ENCODE data around the gene ARSK.

The ARSK gene, protein sequence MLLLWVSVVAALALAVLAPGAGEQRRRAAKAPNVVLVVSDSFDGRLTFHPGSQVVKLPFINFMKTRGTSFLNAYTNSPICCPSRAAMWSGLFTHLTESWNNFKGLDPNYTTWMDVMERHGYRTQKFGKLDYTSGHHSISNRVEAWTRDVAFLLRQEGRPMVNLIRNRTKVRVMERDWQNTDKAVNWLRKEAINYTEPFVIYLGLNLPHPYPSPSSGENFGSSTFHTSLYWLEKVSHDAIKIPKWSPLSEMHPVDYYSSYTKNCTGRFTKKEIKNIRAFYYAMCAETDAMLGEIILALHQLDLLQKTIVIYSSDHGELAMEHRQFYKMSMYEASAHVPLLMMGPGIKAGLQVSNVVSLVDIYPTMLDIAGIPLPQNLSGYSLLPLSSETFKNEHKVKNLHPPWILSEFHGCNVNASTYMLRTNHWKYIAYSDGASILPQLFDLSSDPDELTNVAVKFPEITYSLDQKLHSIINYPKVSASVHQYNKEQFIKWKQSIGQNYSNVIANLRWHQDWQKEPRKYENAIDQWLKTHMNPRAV

DNA sequence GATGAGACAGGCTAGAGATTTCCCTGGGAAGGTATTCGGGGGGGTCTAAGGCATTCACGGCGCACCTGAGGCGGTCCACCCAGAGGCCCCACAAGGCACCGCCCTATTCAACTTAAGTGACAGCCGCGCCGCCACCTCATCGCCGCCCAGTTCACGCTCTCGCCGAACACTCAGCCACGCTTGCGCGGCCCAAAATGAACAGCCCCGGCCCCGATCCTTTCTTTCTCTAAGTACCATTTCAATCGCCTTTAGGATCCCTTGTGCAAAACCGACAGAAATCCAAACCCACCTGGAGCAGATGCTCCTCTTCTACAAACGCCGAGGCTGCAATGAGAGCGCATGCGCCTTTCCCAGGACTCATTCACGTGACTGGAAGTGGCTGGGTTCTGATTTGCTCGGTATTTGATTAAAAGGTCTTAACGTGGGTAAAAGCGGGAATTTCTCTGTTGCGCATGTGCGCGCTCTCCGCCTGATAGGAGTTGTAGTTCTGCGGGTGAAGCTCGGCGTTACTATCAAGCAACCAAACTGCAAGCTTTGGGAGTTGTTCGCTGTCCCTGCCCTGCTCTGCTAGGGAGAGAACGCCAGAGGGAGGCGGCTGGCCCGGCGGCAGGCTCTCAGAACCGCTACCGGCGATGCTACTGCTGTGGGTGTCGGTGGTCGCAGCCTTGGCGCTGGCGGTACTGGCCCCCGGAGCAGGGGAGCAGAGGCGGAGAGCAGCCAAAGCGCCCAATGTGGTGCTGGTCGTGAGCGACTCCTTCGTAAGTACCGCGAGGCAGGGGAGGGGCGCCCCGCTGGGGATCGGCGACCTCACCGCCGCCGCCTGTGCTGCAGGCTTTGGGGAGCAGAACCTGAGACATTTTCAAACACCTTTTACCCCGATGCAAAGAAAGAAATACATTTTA, at the start of gene ARSK, which contains the start of gene SKIC3:
Gene ARSK (plus strand): TSS at position 455 of the 902 bp plus-strand sequence. CDS start 178 bp downstream, at position 633.
Gene SKIC3 (minus strand): TSS at position 331 of the 902 bp plus-strand sequence. CDS start 7,827 bp downstream, outside the sequence.
- FAIRE-seq: peak; percentile 38

DNA sequence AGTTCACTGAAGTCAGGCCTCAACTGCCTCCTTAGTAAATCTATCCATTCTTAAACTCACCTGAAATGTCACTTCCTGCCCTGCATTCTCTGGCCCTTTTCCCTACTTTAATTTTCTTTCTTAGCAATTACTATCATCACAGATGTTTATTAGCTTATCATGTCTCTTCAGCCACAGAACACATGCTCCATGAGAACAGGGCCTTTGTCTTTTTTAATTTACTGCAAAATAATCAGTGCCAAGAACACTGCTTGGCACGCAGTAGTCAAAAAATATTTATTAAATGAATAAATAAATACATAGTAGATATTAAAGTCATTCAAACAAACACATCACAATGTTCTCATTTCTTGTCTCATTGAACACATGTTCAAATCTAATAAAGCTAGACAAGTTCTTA, 46.4 kb upstream of the ARSK start:
- no peak for FAIRE-seq

More for the DNA sequence above, at the start of gene ARSK, which contains the start of gene SKIC3:
- peak; percentile 89 for DNase-seq (ENCODE audit: low spot score)

DNA sequence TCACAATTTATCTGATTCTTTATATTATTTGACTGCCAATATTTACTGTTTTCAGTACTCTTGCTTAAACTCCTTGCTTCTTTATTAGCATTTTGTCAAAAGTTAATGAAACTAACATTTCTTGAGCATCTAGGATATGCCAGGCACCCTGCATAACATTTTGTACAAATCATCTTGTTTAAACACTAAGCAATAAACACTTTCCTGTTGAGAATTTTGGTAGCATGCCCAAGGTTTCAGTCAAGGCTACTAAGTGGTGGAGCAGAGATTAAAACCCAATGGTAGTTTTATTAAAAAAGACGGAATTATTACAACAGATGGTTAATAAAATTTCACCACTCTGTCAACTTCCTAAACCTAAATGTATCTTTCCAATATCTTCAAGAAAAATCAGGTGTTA, 43.3 kb upstream of the ARSK start:
- DNase-seq (ENCODE audit: low spot score) (no peak), FAIRE-seq (no peak)

More for the DNA sequence above, 46.4 kb upstream of the ARSK start:
- no peak for DNase-seq (ENCODE audit: low spot score)

DNA sequence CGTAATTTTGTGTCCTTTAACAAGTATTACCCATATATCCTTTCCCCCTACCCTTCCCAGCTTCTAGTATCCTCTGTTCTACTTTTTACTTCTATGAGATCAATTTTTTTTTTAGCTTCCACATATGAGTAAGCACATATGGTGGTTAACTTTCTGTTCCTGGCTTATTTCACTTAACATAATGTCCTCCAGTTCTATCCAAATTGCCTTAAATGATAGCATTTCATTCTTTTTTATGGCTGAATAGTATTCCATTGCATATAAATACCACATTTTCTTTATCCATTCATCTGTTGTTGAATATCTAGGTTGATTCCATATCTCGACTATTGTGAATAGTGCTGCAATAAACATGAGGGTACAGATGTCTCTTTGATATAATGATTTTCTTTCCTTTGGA, 36.5 kb upstream of the ARSK start:
- no peak for FAIRE-seq
- DNase-seq (ENCODE audit: low spot score): no peak

DNA sequence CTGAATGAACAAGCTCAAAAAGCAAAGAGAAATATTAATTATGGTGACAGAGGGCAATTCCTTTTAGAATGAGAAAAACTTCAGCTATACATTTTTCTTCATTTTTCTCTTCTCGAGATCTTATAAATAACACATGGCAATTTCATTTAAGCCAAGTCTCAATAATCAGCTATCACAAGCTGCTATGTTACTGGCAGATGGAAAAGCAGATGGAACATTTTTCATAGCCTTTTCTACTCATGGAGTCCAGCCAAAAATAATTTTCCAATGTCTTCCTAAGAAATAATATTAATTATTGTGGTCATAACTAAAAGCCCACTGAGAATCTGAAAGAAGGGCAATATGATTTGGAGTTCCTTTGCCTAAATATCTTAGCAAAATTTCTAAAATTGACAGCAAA, 35.8 kb upstream of the ARSK start:
- no peak for FAIRE-seq

DNA sequence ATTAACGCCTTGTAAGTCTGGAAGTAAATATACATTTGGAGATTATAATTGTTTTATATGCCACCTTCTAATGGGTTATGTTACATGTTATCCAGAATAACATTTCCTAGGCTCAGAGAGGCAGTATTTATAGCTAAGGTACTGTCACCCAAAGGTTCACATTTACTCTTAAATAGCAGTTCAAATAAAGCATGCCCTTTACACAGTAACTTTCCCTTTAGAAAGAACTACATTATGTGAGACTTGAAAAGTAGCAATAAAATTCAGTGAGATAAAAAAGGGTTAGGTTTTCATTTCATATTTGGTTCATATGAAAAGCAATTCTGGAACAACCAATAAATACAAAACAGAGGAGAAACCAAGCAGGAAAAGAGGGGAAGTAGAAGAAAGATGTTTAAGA, 35.2 kb upstream of the ARSK start:
- DNase-seq (ENCODE audit: low spot score) (no peak), FAIRE-seq (no peak)

More for the DNA sequence above, 35.8 kb upstream of the ARSK start:
- DNase-seq (ENCODE audit: low spot score): no peak

DNA sequence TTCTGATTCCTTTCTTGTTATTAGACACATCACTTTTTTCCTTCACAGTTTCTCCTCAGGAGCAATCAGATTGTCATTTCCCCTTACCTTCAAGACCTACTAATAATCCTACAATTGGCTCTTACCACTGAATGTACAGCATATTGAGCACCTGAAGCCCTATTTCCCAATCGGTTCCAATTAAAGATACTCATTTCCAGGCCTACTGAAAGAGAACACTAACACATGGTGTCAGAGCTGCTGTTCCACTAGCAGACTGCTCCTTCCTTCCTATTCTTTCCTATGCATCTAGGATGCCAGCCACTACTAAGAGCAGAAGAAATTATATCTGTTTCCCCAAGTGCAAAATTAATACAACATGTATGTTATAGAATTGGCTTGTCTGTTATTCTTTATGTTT, 34.7 kb upstream of the ARSK start:
- no peak for DNase-seq (ENCODE audit: low spot score)
- FAIRE-seq: no peak

DNA sequence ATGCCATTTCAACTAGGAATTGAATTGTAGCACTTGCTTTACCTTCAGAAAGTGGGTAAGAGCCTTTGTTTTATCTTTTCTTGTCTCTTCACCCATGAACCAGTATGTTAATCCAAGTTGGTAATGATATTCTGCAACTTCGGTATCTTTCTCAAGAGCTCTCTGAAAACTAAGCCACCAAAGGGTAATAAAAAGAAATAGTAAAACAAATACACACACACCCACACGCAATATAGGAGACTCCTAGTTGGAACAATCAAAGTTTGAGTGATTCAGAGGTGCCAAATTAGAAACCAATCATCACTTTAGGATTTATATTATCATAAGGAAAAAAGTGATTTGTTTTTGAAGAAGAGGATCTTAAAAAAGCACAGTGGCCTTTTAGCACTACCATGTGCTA, 30.5 kb upstream of the ARSK start:
- FAIRE-seq (no peak), DNase-seq (ENCODE audit: low spot score) (no peak)

DNA sequence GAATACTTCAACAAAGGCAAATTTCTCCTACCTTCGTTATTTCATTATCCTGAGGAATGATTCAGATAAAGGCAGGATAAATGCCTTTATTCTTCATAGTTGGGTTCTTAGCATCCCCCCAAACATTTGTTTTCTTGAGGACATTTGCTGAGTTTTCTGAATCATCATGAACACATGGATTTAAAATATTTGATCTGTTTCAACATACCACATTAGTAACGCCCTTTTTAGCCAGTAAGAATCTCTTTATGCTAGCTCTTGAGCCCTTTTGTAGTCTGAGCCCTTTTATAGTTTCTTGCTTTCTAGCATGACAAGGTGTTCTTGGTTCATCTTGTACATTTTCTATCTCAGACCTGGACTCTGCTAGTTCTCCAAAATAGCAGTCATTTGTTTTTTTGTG, 28.0 kb upstream of the ARSK start:
- FAIRE-seq (no peak), DNase-seq (ENCODE audit: low spot score) (no peak)

DNA sequence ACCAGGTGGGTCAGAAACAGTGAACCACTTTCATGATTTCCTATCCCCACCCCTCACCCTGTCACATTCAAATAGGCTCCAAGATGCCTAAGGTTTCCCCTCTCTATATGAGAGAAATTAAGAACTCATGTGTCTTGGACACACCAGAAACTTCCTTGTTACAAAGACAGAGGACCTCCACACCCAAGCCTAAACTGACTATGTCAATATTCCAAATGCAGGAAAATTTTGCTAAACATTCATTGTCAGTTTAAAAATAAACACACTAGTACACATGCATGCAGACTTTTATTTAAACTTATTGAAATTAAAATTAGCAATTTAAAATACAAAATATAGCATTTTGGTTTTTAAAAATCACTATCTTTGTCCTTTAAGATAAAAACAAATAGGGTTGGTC, 26.3 kb upstream of the ARSK start:
- no peak for DNase-seq (ENCODE audit: low spot score)
- no peak for FAIRE-seq

DNA sequence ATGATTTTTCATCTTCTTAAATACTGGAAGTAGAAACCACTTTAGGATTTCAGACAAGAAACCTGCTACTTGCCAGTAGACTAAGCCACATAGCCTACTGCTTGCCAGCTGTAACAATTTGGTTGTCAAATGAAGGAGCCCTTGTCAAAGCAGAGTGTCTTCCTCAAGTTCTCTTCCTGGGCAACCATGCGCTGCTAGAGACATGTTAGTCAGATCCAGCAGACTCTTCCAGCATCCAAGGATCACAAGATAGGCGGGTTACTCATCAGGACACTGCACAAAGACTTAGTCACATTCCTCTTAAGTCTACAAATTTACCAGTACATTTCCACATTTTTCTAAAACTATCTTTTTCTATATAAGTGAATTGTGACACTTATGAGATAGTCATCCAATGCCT, 24.5 kb upstream of the ARSK start:
- DNase-seq (ENCODE audit: low spot score) (peak; percentile 43), FAIRE-seq (peak; percentile 53)

DNA sequence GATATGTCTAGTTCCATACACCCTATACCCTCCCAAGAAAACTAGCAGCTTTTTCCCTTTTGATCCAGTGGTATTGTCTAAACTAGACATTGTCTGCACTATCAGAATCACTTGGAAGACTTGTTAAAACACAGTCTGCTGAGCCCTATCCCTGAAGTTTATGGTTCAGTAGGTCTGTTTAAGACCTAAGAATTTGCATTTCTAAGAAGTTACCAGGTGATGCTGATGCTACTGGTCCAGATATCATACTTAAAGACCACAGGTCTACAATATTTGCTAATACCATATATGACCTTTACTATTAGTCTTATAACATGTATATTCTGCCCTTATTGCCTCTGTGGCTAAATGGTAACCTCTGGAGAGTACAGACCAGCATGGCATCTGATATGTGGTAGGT, 23.4 kb upstream of the ARSK start:
- FAIRE-seq (no peak), DNase-seq (ENCODE audit: low spot score) (no peak)

DNA sequence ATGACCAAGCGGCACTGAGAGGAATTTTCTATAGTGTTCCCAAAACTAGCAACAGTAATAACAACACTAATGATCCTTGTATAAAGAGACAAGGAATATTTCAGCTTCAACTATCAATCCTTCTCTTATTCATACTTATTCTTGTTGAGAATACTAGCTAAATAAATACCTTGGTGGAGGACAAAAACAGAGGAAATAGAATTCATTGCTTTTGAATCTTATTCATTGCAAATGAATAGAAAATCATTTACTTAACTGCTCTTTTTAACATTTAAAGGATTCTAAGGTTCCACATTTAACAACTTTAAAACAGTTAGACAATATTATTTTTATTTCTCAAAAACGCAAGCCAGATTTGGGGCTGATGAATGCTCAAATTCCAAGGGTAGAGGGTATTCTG, 22.5 kb upstream of the ARSK start:
- FAIRE-seq (no peak), DNase-seq (ENCODE audit: low spot score) (no peak)

DNA sequence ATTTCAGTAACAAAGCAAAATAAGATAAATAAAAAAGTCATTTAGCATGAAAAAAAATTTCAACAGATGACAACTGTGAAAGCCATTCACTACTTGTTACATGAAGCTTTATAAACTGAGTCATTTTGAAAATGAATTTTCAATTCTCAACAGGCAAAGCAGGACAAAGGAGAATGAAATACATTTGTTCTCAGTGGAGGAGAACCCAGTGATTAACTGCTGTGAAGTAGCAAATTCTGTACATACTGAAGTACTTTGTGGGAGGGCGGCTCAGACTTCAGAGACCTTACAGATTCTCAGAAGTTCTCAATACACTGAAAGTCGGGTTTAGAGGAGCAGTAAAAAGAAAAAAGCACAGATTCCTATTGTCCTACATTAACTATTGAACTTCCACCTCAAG, 21.8 kb upstream of the ARSK start:
- DNase-seq (ENCODE audit: low spot score): no peak
- no peak for FAIRE-seq

DNA sequence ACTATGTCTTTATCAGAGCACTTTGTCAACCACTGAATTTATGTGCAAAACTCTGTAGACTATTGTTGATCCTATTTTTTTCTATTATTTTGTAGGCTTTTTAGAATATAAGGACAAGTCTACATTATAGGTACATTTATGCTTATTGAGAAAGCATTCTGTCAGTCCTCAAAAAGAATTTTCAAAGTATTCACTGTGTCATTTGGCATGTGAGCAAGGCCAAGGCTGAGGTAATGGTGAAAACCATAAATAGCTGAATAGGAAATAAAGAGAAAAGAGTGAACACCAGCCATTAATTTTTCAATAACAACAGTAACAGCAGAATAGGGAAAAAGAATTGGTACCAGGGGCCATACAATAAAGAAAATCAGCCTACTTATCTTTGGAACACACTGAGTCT, 21.1 kb upstream of the ARSK start:
- DNase-seq (ENCODE audit: low spot score) (no peak), FAIRE-seq (no peak)

DNA sequence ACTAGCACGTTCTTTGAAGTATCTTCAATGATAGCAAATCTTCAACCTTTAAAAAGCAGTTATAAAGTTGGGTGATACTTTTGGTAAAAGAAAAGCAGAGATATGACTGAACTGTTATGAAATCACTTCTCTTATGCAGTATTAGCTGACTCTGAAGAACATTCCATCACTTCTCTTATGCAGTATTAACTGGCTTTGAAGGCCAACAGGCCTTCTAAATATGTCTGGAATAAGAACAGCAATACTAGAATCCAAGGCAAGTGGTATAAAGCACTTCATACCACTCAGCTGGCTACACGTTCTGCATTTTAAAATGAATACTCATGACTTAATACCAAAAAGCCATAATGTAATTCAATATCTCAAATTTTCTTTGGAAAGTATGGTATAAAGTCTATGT, 17.4 kb upstream of the ARSK start:
- DNase-seq (ENCODE audit: low spot score): no peak
- FAIRE-seq: no peak

DNA sequence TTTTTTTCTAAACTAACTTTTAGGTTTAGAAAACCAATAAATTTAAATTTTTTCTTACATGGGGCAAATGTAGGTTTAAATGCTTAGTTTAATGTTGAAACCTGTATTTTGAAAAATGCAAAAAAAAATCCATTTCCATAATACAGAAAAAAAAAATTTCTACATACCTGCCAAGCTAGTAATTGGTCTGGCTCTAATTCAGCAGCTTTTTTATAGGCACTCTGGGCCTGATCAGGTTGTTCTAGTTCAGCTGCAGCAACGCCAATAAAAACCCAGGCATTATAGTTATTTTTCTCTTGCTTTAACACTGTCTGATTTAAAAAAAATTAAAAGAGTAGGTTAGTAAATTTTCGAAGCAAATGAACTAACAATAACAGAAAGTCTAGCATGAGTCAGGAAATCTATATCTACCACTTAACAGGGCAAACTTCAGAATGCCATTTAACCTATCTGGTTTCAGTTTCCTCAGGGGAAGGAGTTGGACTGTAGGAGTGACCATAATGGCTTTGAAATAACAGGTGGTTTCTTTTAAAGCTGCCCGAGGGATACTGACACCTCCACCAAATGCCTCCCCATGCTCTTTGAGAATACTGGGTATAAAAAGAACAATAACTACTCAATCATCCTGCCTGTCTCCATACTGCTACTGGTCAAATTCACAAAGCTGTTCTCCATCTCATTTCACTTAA, 11.7 kb upstream of the ARSK start:
- no peak for FAIRE-seq
- no peak for DNase-seq (ENCODE audit: low spot score)

DNA sequence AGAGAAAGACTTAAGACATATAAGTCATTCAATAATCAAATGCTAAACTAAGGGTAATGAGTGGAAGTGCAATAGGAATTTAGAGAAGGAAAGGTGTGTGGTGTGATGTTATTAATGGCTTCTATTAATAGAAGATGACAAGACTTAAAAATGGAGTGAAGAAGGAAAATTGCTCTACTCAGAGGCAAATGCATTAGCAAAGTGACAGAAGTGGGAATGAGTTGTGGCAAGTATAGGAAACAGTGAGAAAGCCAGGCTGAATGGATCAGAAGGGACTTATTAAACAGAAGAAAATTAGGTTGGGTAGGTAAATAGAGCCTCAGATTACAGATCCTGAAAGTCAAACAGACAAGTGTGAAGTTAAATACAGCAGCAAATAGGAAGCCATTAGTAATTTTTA, 5.9 kb upstream of the ARSK start:
- no peak for DNase-seq (ENCODE audit: low spot score)
- FAIRE-seq: no peak

DNA sequence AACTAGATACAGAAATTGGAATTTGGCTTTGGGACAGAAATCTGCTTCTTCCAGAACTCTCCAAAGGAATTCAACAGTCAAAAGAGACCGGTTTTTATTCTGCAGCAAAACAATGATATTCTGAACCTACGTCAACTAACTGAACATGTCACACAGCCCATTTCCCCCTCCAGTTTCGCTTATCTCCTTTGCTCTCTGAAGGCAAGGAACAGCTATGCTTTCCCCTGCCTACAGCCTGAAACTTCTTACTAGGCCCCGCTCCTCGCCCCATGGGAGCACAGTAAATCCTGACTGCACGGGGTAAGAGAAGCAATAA, 612 bp upstream of the ARSK start:
- DNase-seq (ENCODE audit: low spot score): no peak
- FAIRE-seq: no peak

DNA sequence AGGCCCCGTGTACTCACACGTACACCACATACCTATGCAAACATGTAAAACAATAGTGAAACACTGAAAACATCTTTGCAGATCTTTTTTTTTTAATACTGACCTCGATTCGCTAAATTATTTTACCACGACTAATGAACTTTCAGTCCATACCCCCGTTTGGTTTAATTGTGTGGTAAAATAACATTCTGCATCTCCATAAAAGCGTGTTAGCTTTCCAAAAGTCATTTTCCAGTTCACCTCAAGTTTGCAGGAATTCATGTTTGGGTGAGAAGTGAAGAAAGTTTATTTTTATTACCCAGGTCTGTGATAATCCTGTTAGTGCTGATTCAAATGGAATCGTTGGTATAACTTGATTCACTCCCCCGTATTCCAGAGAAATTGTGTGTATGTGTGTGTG, 652 bp downstream of the ARSK start:
- no peak for FAIRE-seq
- no peak for DNase-seq (ENCODE audit: low spot score)

DNA sequence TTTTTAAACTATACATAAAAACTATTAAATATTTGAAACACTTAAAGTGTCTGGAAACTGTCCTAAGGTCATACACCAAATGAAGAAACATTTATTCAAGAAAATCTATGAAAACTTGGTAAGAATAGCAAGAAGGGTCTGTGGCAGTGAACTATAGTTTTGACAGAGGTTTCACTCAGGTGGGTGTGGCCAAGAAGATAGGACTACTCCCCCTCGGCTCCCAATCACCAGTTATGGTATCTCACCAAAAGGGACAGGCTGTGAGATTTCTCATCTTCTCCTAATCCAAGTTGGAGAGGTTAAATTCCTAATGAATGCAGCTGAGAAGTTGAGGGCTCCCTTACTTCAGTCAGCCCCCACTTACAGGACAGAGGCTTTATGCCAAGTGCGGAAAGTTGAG, 2.9 kb downstream of the ARSK start:
- no peak for DNase-seq (ENCODE audit: low spot score)
- no peak for FAIRE-seq

DNA sequence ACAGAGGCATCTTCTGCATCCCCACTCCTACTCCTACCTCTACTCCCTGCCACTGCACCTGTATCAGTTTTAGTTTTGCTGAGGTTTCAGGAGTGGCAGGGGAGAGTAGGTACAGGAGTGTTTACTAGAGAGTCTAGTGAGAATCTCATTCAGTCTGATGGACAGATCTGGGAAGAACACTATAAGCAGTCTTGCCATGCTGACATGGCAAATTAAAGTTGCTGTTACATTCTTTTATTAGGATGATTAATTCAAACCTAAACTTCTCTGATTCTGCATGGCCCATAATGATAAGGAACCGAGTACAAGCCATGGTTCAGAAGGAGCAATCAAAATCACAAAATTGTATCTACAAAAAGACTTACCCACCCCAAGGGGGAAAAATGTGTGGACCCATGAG, 7.4 kb downstream of the ARSK start:
- FAIRE-seq (no peak), DNase-seq (ENCODE audit: low spot score) (no peak)
